GM12878 (cell line): ENCODE measurements around the gene N4BP3. TPM values are rescaled to one million over a fixed set of nuclear protein-coding genes. Genes with fewer than 3 reads are reported as not detected.

Experiments used
- ATAC-seq: fragments of 200-7000 bp; cut with Tn5 transposase; 3 replicates; pipeline ENCODE4 v1.9.1; 2020; ENCODE audit warnings: mild to moderate bottlenecking, moderate library complexity
- BruUV-seq: library from RNA; stranded (reverse); fragments of 400-500 nt; replicated peaks from 2 replicates; lab custom pipeline; 2021; lab: Mats Ljungman, UMichigan
- CTCF ChIA-PET: fragments of 300-600 bp; sonication (Branson Sonifier 250); formaldehyde crosslinking; extraction: SDS; loops from one replicate; lab custom pipeline; 2021; ENCODE audit warnings: inconsistent platforms; lab: Yijun Ruan, JAX
- POLR2A ChIA-PET: fragments of 350-600 bp; formaldehyde crosslinking; extraction: SDS; loops from one replicate; lab custom pipeline; 2021; ENCODE audit warnings: inconsistent platforms; lab: Charles Lee
- RAD21 ChIA-PET: fragments of 300-600 bp; sonication (Branson Sonifier 250); formaldehyde crosslinking; loops from one replicate; lab custom pipeline; 2023; ENCODE audit warnings: antibody characterized with exemption; ENCODE audit not compliant: unreplicated experiment; lab: Charles Lee
- SMC1A ChIA-PET: fragments of 300-600 bp; sonication (Branson Sonifier 250); formaldehyde crosslinking; loops from one replicate; lab custom pipeline; 2023; ENCODE audit not compliant: unreplicated experiment, uncharacterized antibody; lab: Charles Lee
- DNase-seq: peaks from one replicate; pipeline ENCODE4 v3.0.0-alpha.2; 2011; ENCODE audit warnings: low read depth, low spot score
- FAIRE-seq: peaks from 3 replicates; lab custom pipeline; 2011; peaks lifted over from hg19 to GRCh38; lab: Jason Lieb, UNC
- H2AFZ ChIP-seq: 2 replicates; pipeline ENCODE4 v1.6.0; 2011; ENCODE audit warnings: low read depth, low read length, control low read depth; ENCODE audit not compliant: control insufficient read depth
- H3K27ac ChIP-seq: 2 replicates; pipeline ENCODE4 v1.5.1; 2011; ENCODE audit warnings: control low read depth; ENCODE audit not compliant: control insufficient read depth, insufficient read depth
- H3K27me3 ChIP-seq, 2 experiments: replicated peaks in 1 of 2; 2 replicates each; pipeline versions ENCODE4 v1.6.0 to v1.6.1; 2011; ENCODE audit warnings: low read length in 1 of 2; ENCODE audit not compliant: control insufficient read depth in 2 of 2, insufficient read depth in 2 of 2
- H3K36me3 ChIP-seq, 2 experiments: 2 replicates each; pipeline ENCODE4 v1.5.1; 2011; ENCODE audit warnings: low read length in 1 of 2; ENCODE audit not compliant: control insufficient read depth in 2 of 2, insufficient read depth in 2 of 2
- H3K4me1 ChIP-seq: 2 replicates; pipeline ENCODE4 v1.6.1; 2011; ENCODE audit warnings: mild to moderate bottlenecking, low read length, moderate library complexity, mixed read lengths; ENCODE audit not compliant: control insufficient read depth, insufficient read depth
- H3K4me2 ChIP-seq: 2 replicates; pipeline ENCODE4 v1.6.0; 2011; ENCODE audit warnings: control low read depth; ENCODE audit not compliant: control insufficient read depth, insufficient read depth
- H3K4me3 ChIP-seq: fragments of 200-600 bp; sonication (generic); 2 replicates; pipeline ENCODE4 v1.5.1; 2016
- H3K79me2 ChIP-seq: 2 replicates; pipeline ENCODE4 v1.6.0; 2011; ENCODE audit warnings: low read length; ENCODE audit not compliant: control insufficient read depth, insufficient read depth
- H3K9ac ChIP-seq: 2 replicates; pipeline ENCODE4 v1.8.0; 2011; ENCODE audit warnings: low read length, control low read depth, mixed read lengths; ENCODE audit not compliant: control insufficient read depth, insufficient read depth
- H3K9me3 ChIP-seq: replicated peaks from 3 replicates; pipeline ENCODE4 v1.5.1; 2011; ENCODE audit warnings: mild to moderate bottlenecking, low read length; ENCODE audit not compliant: control insufficient read depth, insufficient read depth
- H4K20me1 ChIP-seq: 2 replicates; pipeline ENCODE4 v1.6.0; 2011; ENCODE audit not compliant: control insufficient read depth, insufficient read depth
- BMI1 ChIP-seq: fragments of 450-650 bp; IDR thresholded peaks from 2 replicates; pipeline ENCODE4 v1.6.1; 2016; ENCODE audit warnings: mild to moderate bottlenecking, moderate library complexity, borderline replicate concordance
- CHD1 ChIP-seq: IDR thresholded peaks from 2 replicates; pipeline ENCODE4 v1.6.1; 2012; ENCODE audit warnings: low read depth, low read length, improper control_type of control experiment
- ESRRA ChIP-seq: IDR thresholded peaks from 2 replicates; pipeline ENCODE4 v1.6.1; 2012; ENCODE audit warnings: mild to moderate bottlenecking, low read length, improper control_type of control experiment
- HDAC6 ChIP-seq: fragments of 200-600 bp; sonication (generic); IDR thresholded peaks from one replicate; pipeline ENCODE4 v1.8.0; 2017; ENCODE audit warnings: antibody characterized with exemption; ENCODE audit not compliant: unreplicated experiment
- MEF2B ChIP-seq: fragments of 450-650 bp; IDR thresholded peaks from 2 replicates; pipeline ENCODE4 v1.6.1; 2018; ENCODE audit warnings: mild to moderate bottlenecking, moderate library complexity; ENCODE audit not compliant: partially characterized antibody, poor library complexity, severe bottlenecking
- RB1 ChIP-seq: fragments of 450-650 bp; formaldehyde crosslinking; IDR thresholded peaks from 2 replicates; pipeline ENCODE4 v1.6.1; 2017; ENCODE audit warnings: mild to moderate bottlenecking, borderline replicate concordance
- RCOR1 ChIP-seq: conservative IDR thresholded peaks from 2 replicates; pipeline ENCODE4 v1.6.1; 2012; ENCODE audit warnings: low read depth, low read length, improper control_type of control experiment
- SP1 ChIP-seq: IDR thresholded peaks from one replicate; pipeline ENCODE4 v1.6.1; 2011; ENCODE audit warnings: low read depth, low read length
- SRF ChIP-seq, 2 experiments: IDR thresholded peaks; 2 replicates each; pipeline ENCODE4 v1.6.1; 2011; ENCODE audit warnings: low read depth in 2 of 2, low read length in 2 of 2, mild to moderate bottlenecking in 1 of 2, moderate library complexity in 1 of 2
- SUZ12 ChIP-seq: fragments of 200-600 bp; sonication (generic); IDR thresholded peaks from one replicate; pipeline ENCODE4 v1.6.1; 2018; ENCODE audit warnings: antibody characterized with exemption, mild to moderate bottlenecking; ENCODE audit not compliant: unreplicated experiment
- TAF1 ChIP-seq: IDR thresholded peaks from 2 replicates; pipeline ENCODE4 v1.6.1; 2011; ENCODE audit warnings: mild to moderate bottlenecking, low read depth, low read length, borderline replicate concordance
- TBL1XR1 ChIP-seq: IDR thresholded peaks from 2 replicates; pipeline ENCODE4 v1.6.1; 2012; ENCODE audit warnings: low read depth, low read length, improper control_type of control experiment
- YBX1 ChIP-seq: fragments of 450-650 bp; IDR thresholded peaks from 2 replicates; pipeline ENCODE4 v1.6.1; 2016; ENCODE audit warnings: antibody characterized with exemption
- ZBED1 ChIP-seq: IDR thresholded peaks from 2 replicates; pipeline ENCODE4 v1.6.1; 2016; ENCODE audit warnings: borderline replicate concordance
- WGBS: methylation state at CpG from one replicate; pipeline ENCODE4 v1.1.6; 2016; ENCODE audit warnings: low lambda C conversion rate; ENCODE audit not compliant: insufficient replicate concordance, insufficient coverage; ENCODE audit errors: missing lambda C conversion rate; 5-methylcytosine and 5-hydroxymethylcytosine counted together
- in situ Hi-C: fragments of 300-500 bp; cut with MboI; formaldehyde crosslinking; loops from 9 replicates; pipeline ENCODE4 v1.14.3; 2018; ENCODE audit warnings: mixed read lengths
- intact Hi-C: fragments of 100-400 bp; cut with micrococcal nuclease; formaldehyde crosslinking; loops from one replicate; pipeline ENCODE4 v1.14.2; 2022; ENCODE audit not compliant: unreplicated experiment
- polyA plus RNA-seq, 11 experiments: library from polyadenylated mRNA; depleted of rRNA in 4 of 11; unstranded in 6 of 11; stranded (reverse) in 5 of 11; fragments of >200 nt; fragmentation: Nextera tagmentation in 4 of 11; fragmentation: Illumina TruSeq in 1 of 11; extraction: Ambion mirVana in 4 of 11; extraction: Trizol in 1 of 11; gene quantifications; 1 replicate in 1 of 11; 2 replicates in 10 of 11; pipeline versions ENCODE4 v1.2.1 to v1.2.3, GENCODE V29; 2011 to 2016; ENCODE audit warnings: inconsistent platforms in 2 of 11, missing spikeins in 2 of 11, low read depth in 1 of 11
- total RNA-seq, 4 experiments: library from RNA; depleted of rRNA in 3 of 4; stranded (reverse); fragments of >200 nt in 3 of 4; fragmentation: Illumina TruSeq in 1 of 4; extraction: Trizol in 1 of 4; gene quantifications; 2 replicates each; pipeline versions ENCODE4 v1.2.1 to v1.2.3, GENCODE V29; 2013 to 2021
- TF ChIP-seq, protein P1 (sequence below): fragments of 450-650 bp; IDR thresholded peaks from 2 replicates; pipeline ENCODE4 v1.6.1; 2018; ENCODE audit warnings: mild to moderate bottlenecking, low read depth, moderate library complexity; ENCODE audit not compliant: partially characterized antibody
- TF ChIP-seq, protein P2 (sequence below): fragments of 450-650 bp; IDR thresholded peaks from 2 replicates; pipeline ENCODE4 v1.6.1; 2017; ENCODE audit warnings: antibody characterized with exemption, mild to moderate bottlenecking, moderate library complexity

Gene N4BP3
- total and polyA plus RNA-seq, 10 of the 15 experiments (the other 5 are each of a cell fraction or from before 2014, with no cell fraction given), result 0.06 to 13.0 (median 4.3) TPM

DNA sequence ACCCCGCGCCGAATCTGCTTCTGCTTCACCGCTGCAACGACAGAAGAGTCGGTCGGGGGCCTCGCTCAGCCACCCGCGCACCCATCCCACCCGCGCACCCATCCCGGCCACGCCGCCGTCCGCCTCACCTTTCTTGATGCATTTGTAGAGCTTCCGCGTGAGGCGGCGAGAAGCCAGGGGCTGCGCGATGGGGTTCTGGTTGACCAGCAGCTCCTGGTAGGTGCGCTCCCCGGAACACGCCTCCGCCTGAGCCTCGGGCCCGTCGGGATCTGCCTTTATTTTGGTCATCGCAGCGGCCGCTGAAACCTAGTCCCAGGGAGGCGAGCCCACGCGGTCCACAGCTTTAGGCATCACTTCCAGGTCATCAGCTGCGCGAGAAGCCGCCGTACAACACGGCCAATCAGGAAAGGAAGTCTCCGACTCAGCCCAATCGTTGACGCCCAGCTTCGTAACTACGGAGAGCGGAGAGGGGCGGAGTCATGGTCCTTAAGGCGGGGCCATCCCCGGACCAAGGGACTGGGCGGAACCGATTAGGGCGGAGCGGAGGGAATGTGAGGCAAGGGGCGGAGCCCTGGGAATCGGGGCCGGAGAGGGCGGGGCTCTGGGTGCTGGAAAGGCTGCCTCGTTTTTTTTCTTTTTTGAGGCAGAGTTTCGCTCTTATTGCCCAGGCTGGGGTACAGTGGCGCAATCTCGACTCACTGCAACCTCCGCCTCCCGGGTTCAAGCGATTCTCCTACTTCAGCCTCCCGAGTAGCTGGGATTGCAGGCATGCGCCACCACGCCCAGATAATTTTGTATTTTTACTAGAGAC, 40.4 kb downstream of the N4BP3 start, which contains the start of gene NHP2:
Gene NHP2, minus strand, starts transcription at position 356 of the 811 bp plus-strand sequence. Its CDS starts 68 bp downstream, at position 288.
- CTCF ChIA-PET, result interaction anchor here (0.7 to 13.8 kb wide), 8 partner anchors 10 to 77 kb away, joined by 3 to 183 read pairs (median 4); no protein-coding TSS in a partner anchor
- peak within 1 kb of the TSS; percentile 67 for H3K27ac ChIP-seq
- peak within 1 kb of the TSS; percentile 89 for H3K4me2 ChIP-seq
- ATAC-seq (peak; percentile 99), FAIRE-seq (peak; percentile 100), DNase-seq (peak; percentile 92)
- WGBS, result 1% methylated on average over 64 of the region's 68 CpGs
- intact Hi-C loops (no loop called here), in situ Hi-C loops (no loop called here)
- SMC1A ChIA-PET, result interaction anchor here (0.7 to 1.9 kb wide), 4 partner anchors 30 to 79 kb away, joined by 3 to 6 read pairs (median 4); no protein-coding TSS in a partner anchor
- POLR2A ChIA-PET, result interaction anchor here (0.6 to 2.1 kb wide), 7 partner anchors 9 to 638 kb away, joined by 3 to 8 read pairs (median 3); partner anchors contain the start of gene HNRNPAB
- H3K27me3 ChIP-seq, result no peaks in the 10 kb centered on the region
- peaks cover 7% of the 10 kb centered on the region; the same call in 1 of the 2 replicates for H3K4me1 ChIP-seq
- H3K9me3 ChIP-seq, result no peaks in the 10 kb centered on the region
- BruUV-seq, result no TSS peak
- RAD21 ChIA-PET, result interaction anchor here (0.7 to 1.3 kb wide), 5 partner anchors 22 to 78 kb away, joined by 3 to 10 read pairs (median 3); no protein-coding TSS in a partner anchor
- H3K4me3 ChIP-seq, result peak within 1 kb of the TSS; percentile 89
- peak within 1 kb of the TSS; percentile 84 for H3K9ac ChIP-seq
- peaks cover 15% of the 10 kb centered on the region for H3K79me2 ChIP-seq
- peaks cover 8 to 11% of the 10 kb centered on the region in 2 experiments; a peak in 3 of 4 replicates for H3K36me3 ChIP-seq
- H4K20me1 ChIP-seq, result no peaks in the 10 kb centered on the region
- peak within 1 kb of the TSS; percentile 75 for H2AFZ ChIP-seq
- TF ChIP-seq MEF2B, result no peak
- TF ChIP-seq, protein P1, sequence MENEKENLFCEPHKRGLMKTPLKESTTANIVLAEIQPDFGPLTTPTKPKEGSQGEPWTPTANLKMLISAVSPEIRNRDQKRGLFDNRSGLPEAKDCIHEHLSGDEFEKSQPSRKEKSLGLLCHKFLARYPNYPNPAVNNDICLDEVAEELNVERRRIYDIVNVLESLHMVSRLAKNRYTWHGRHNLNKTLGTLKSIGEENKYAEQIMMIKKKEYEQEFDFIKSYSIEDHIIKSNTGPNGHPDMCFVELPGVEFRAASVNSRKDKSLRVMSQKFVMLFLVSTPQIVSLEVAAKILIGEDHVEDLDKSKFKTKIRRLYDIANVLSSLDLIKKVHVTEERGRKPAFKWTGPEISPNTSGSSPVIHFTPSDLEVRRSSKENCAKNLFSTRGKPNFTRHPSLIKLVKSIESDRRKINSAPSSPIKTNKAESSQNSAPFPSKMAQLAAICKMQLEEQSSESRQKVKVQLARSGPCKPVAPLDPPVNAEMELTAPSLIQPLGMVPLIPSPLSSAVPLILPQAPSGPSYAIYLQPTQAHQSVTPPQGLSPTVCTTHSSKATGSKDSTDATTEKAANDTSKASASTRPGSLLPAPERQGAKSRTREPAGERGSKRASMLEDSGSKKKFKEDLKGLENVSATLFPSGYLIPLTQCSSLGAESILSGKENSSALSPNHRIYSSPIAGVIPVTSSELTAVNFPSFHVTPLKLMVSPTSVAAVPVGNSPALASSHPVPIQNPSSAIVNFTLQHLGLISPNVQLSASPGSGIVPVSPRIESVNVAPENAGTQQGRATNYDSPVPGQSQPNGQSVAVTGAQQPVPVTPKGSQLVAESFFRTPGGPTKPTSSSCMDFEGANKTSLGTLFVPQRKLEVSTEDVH, result peak; percentile 55
- 0 out of 4 replicates have a peak, but pooled peaks of 1 of the 2 experiments have one; percentile 47 for TF ChIP-seq SRF (IDR thresholded peaks at IDR 0.05; ENCODE audit: low read depth in 2 of 2, low read length in 2 of 2)
- TF ChIP-seq YBX1, result no peak
- no peak for TF ChIP-seq TBL1XR1
- TF ChIP-seq, protein P2, sequence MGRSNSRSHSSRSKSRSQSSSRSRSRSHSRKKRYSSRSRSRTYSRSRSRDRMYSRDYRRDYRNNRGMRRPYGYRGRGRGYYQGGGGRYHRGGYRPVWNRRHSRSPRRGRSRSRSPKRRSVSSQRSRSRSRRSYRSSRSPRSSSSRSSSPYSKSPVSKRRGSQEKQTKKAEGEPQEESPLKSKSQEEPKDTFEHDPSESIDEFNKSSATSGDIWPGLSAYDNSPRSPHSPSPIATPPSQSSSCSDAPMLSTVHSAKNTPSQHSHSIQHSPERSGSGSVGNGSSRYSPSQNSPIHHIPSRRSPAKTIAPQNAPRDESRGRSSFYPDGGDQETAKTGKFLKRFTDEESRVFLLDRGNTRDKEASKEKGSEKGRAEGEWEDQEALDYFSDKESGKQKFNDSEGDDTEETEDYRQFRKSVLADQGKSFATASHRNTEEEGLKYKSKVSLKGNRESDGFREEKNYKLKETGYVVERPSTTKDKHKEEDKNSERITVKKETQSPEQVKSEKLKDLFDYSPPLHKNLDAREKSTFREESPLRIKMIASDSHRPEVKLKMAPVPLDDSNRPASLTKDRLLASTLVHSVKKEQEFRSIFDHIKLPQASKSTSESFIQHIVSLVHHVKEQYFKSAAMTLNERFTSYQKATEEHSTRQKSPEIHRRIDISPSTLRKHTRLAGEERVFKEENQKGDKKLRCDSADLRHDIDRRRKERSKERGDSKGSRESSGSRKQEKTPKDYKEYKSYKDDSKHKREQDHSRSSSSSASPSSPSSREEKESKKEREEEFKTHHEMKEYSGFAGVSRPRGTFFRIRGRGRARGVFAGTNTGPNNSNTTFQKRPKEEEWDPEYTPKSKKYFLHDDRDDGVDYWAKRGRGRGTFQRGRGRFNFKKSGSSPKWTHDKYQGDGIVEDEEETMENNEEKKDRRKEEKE, result no peak
- TF ChIP-seq ZBED1, result no peak
- no peak for TF ChIP-seq CHD1
- TF ChIP-seq SUZ12, result no peak
- no peak for TF ChIP-seq RB1
- TF ChIP-seq ESRRA, result no peak
- peak; percentile 90 for TF ChIP-seq SP1
- TF ChIP-seq TAF1, result peak; percentile 42; the same call in 1 of the 2 replicates
- no peak for TF ChIP-seq RCOR1
- no peak for TF ChIP-seq HDAC6
- TF ChIP-seq BMI1, result no peak
